PC-9 (cell line): Measurements from ENCODE around the gene RELL1. TPM values are rescaled to one million over a fixed set of nuclear protein-coding genes. Genes with fewer than 3 reads are reported as not detected.
A peak's percentile ranks its signal among the peaks of the same experiment; 100 is the strongest.

Experiments
- BruUV-seq: library from RNA; stranded (reverse); fragments of 400-500 nt; replicated peaks from 2 replicates; lab custom pipeline; 2021; lab: Mats Ljungman, UMichigan
- CTCF ChIA-PET: fragments of 300-600 bp; sonication (Branson Sonifier 250); formaldehyde crosslinking; loops from one replicate; lab custom pipeline; 2022; ENCODE audit warnings: antibody characterized with exemption; lab: Charles Lee
- POLR2A ChIA-PET: fragments of 300-600 bp; sonication (Branson Sonifier 250); formaldehyde crosslinking; loops from one replicate; lab custom pipeline; 2022; ENCODE audit warnings: antibody characterized with exemption; ENCODE audit not compliant: unreplicated experiment; lab: Charles Lee
- DNase-seq, 2 experiments: peaks; one replicate each; pipeline versions ENCODE4 v3.0.0 to v3.0.0-alpha.2; 2015 to 2022; ENCODE audit warnings: mixed read lengths in 1 of 2
- H2AFZ ChIP-seq: fragments of 200-600 bp; sonication (generic); 2 replicates; pipeline ENCODE4 v1.8.1; 2017; ENCODE audit warnings: antibody characterized with exemption
- H3F3A ChIP-seq: fragments of 200-600 bp; sonication (generic); 2 replicates; pipeline ENCODE4 v1.8.1; 2017; ENCODE audit warnings: antibody characterized with exemption, mild to moderate bottlenecking, low read depth; ENCODE audit not compliant: insufficient read depth
- H3K27ac ChIP-seq: fragments of 200-600 bp; sonication (generic); 2 replicates; pipeline ENCODE4 v1.6.1; 2016; ENCODE audit warnings: mixed run types
- H3K27me3 ChIP-seq: fragments of 200-600 bp; sonication (generic); 2 replicates; pipeline ENCODE4 v1.6.1; 2016; ENCODE audit warnings: low read depth, mixed run types; ENCODE audit not compliant: insufficient read depth
- H3K36me3 ChIP-seq: fragments of 200-600 bp; sonication (generic); 2 replicates; pipeline ENCODE4 v1.6.1; 2016; ENCODE audit warnings: low read depth, mixed run types
- H3K4me1 ChIP-seq: fragments of 200-600 bp; sonication (generic); replicated peaks from 2 replicates; pipeline ENCODE4 v1.6.1; 2016; ENCODE audit warnings: mixed run types; ENCODE audit not compliant: insufficient read depth
- H3K4me2 ChIP-seq: fragments of 200-600 bp; sonication (generic); 2 replicates; pipeline ENCODE4 v1.6.1; 2017; ENCODE audit warnings: mixed run types
- H3K4me3 ChIP-seq: fragments of 200-600 bp; sonication (generic); 2 replicates; pipeline ENCODE4 v1.6.1; 2016; ENCODE audit warnings: mixed run types
- H3K79me2 ChIP-seq: fragments of 200-600 bp; sonication (generic); 2 replicates; pipeline ENCODE4 v1.6.1; 2017; ENCODE audit warnings: low read depth, mixed run types
- H3K9me2 ChIP-seq: fragments of 200-600 bp; sonication (generic); 2 replicates; pipeline ENCODE4 v1.8.1; 2017; ENCODE audit warnings: mild to moderate bottlenecking; ENCODE audit not compliant: insufficient read depth
- H3K9me3 ChIP-seq: fragments of 200-600 bp; sonication (generic); 2 replicates; pipeline ENCODE4 v1.8.1; 2016; ENCODE audit warnings: low read depth; ENCODE audit not compliant: insufficient read depth
- H4K20me1 ChIP-seq: fragments of 200-600 bp; sonication (generic); 2 replicates; pipeline ENCODE4 v1.8.1; 2017; ENCODE audit not compliant: insufficient read depth
- CTCF ChIP-seq: fragments of 200-600 bp; sonication (generic); conservative IDR thresholded peaks from 2 replicates; pipeline ENCODE4 v1.6.1; 2017; ENCODE audit warnings: mixed run types, antibody characterized with exemption, mild to moderate bottlenecking, moderate library complexity
- EZH2 ChIP-seq: fragments of 200-600 bp; sonication (generic); IDR thresholded peaks from 2 replicates; pipeline ENCODE4 v1.8.0; 2017; ENCODE audit warnings: antibody characterized with exemption, low read depth
- intact Hi-C: fragments of 100-400 bp; cut with micrococcal nuclease; formaldehyde crosslinking; loops from one replicate; pipeline ENCODE4 v1.10.0; 2022; ENCODE audit not compliant: unreplicated experiment
- total RNA-seq: library from RNA; stranded (reverse); gene quantifications from 2 replicates; pipeline ENCODE4 v1.2.3, GENCODE V29; 2021

Gene RELL1
- total RNA-seq, 1 experiment from 2014 or later, result 18.5 TPM

GRCh38 chr4:37667197-37668100 is 18.7 kb downstream of the RELL1 start:
- no peaks in the 10 kb centered on the region for H3K27me3 ChIP-seq
- POLR2A ChIA-PET, result interaction anchor here (0.5 to 0.6 kb wide), 3 partner anchors 121 to 982 kb away, joined by 5 to 6 read pairs (median 5); no protein-coding TSS in a partner anchor
- H4K20me1 ChIP-seq, result no peaks in the 10 kb centered on the region
- H3K9me2 ChIP-seq, result no peaks in the 10 kb centered on the region
- peaks cover 4% of the 10 kb centered on the region; the same call in 1 of the 2 replicates for H3F3A ChIP-seq
- H3K4me3 ChIP-seq, result no peak overlapping the region
- intact Hi-C loops, result loop anchor here (5.0 kb wide), 1 partner anchor 215 kb away; a partner anchor contains a TSS
- DNase-seq, result no peak
- H2AFZ ChIP-seq, result no peak overlapping the region
- TF ChIP-seq CTCF (0 out of 2 replicates have a peak, but pooled peaks have one; percentile 5), EZH2 (no peak)
- H3K79me2 ChIP-seq, result no peaks in the 10 kb centered on the region
- H3K27ac ChIP-seq, result peak overlapping the region; percentile 39
- no TSS peak for BruUV-seq
- H3K36me3 ChIP-seq, result no peaks in the 10 kb centered on the region
- no peaks in the 10 kb centered on the region for H3K9me3 ChIP-seq
- H3K4me2 ChIP-seq, result peak overlapping the region; percentile 41
- CTCF ChIA-PET, result no interaction called here
- peaks cover 16% of the 10 kb centered on the region for H3K4me1 ChIP-seq

GRCh38 chr4:37666625-37667071 is 19.5 kb downstream of the RELL1 start:
- intact Hi-C loops, result loop anchor here (5.0 kb wide), 1 partner anchor 214 kb away; a partner anchor contains a TSS
- Histone ChIP-seq H3K9me3 (no peaks in the 10 kb centered on the region), H3K4me2 (peak overlapping the region; percentile 41), H3K4me1 (peaks cover 20% of the 10 kb centered on the region), H3K9me2 (no peaks in the 10 kb centered on the region), H2AFZ (no peak overlapping the region), H3K27me3 (no peaks in the 10 kb centered on the region), H3K4me3 (no peak overlapping the region), H3F3A (peaks cover 4% of the 10 kb centered on the region; the same call in 1 of the 2 replicates), H3K36me3 (no peaks in the 10 kb centered on the region), H3K79me2 (no peaks in the 10 kb centered on the region), H4K20me1 (no peaks in the 10 kb centered on the region), H3K27ac (peak overlapping the region; percentile 39)
- peak; percentile 55 to 95 for DNase-seq
- ChIA-PET CTCF (no interaction called here), POLR2A (interaction anchor here (0.5 to 0.6 kb wide), 5 partner anchors 65 to 981 kb away, joined by 3 to 6 read pairs (median 5); no protein-coding TSS in a partner anchor)
- BruUV-seq, result no TSS peak
- TF ChIP-seq EZH2 (no peak), CTCF (peak; percentile 22; the same call in 1 of the 2 replicates)
